ENCODE results near the gene ATP6V0C.
"Not testable (repeated sequence)": the region's sequence is repeated elsewhere in the genome, so short reads cannot be mapped to it uniquely, and the experiment has no call there.

ATP6V0C gene

GRCh38 chr16:2554709-2555425 is 41.1 kb downstream of the ATP6V0C start:
- H4K91ac ChIP-seq (ENCODE audit: low read depth, low read length); H2BK5ac ChIP-seq (ENCODE audit: low read depth, low read length, poor library complexity); H3K27me3 ChIP-seq (ENCODE audit: insufficient read depth, low read length); H4K12ac ChIP-seq (ENCODE audit: low read depth, low read length); H3K9ac ChIP-seq (ENCODE audit: low read length); H3K14ac ChIP-seq (ENCODE audit: low read length); H3K27ac ChIP-seq (ENCODE audit: low read depth, low read length); H3K79me1 ChIP-seq (ENCODE audit: low read length); H2AK5ac ChIP-seq (ENCODE audit: low read length); H3K9me3 ChIP-seq (ENCODE audit: insufficient read depth, low read depth, low read length); H2BK120ac ChIP-seq (ENCODE audit: insufficient read depth, low read length, poor library complexity); H3K4me1 ChIP-seq (ENCODE audit: control insufficient read depth in 1 of 2, insufficient read depth in 2 of 2, low read length in 2 of 2); H3K4ac ChIP-seq (ENCODE audit: low read depth, low read length); H2AFZ ChIP-seq (ENCODE audit: insufficient read depth, low read length, poor library complexity); H3K18ac ChIP-seq (ENCODE audit: low read length); H2BK12ac ChIP-seq (ENCODE audit: low read length); H3K79me2 ChIP-seq (ENCODE audit: control insufficient read depth, insufficient read depth, low read length, poor library complexity); H3K4me3 ChIP-seq (ENCODE audit: low read depth, low read length); H3K4me2 ChIP-seq (ENCODE audit: low read length); H4K8ac ChIP-seq (ENCODE audit: low read depth, low read length); H3K23ac ChIP-seq (ENCODE audit: low read length); H3K36me3 ChIP-seq (ENCODE audit: control insufficient read depth in 1 of 2, insufficient read depth in 2 of 2, low read length in 2 of 2); DNase-seq: not testable (repeated sequence)
- WGBS (ENCODE audit: extremely low coverage, insufficient coverage, insufficient read length), result no CpG with 5 or more reads among the region's 13 CpGs

DNA sequence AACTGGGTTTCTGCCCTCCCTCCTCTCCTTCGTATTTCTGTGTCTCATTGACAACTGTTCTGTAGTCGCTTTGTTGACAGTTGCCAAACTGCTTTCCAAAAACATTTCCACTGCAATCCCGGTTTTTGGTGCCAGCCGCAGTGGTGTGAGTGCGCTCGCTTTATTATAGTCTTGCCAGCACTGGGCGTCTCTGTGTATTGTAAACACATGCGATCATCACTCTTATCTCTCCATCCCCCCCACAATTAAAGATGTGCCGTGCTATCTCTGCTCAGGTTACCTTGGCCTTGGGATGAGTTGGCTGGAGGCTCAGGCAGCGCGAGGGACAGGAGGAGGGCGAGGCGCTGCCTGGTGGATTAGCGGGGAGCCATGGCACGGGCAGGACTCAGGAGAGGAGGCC is 43.4 kb downstream of the ATP6V0C start:
- WGBS (ENCODE audit: extremely low coverage, insufficient coverage, insufficient read length), result no CpG with 5 or more reads among the region's 15 CpGs
- H3K27ac ChIP-seq (ENCODE audit: low read depth, low read length); H3K9me3 ChIP-seq (ENCODE audit: insufficient read depth, low read depth, low read length); DNase-seq; H3K4ac ChIP-seq (ENCODE audit: low read depth, low read length); H3K79me2 ChIP-seq (ENCODE audit: control insufficient read depth, insufficient read depth, low read length, poor library complexity); H4K8ac ChIP-seq (ENCODE audit: low read depth, low read length); H2AFZ ChIP-seq (ENCODE audit: insufficient read depth, low read length, poor library complexity); H3K36me3 ChIP-seq (ENCODE audit: control insufficient read depth in 1 of 2, insufficient read depth in 2 of 2, low read length in 2 of 2); H4K91ac ChIP-seq (ENCODE audit: low read depth, low read length); H4K12ac ChIP-seq (ENCODE audit: low read depth, low read length); H3K9ac ChIP-seq (ENCODE audit: low read length); H2BK120ac ChIP-seq (ENCODE audit: insufficient read depth, low read length, poor library complexity); H3K4me3 ChIP-seq (ENCODE audit: low read depth, low read length); H2BK12ac ChIP-seq (ENCODE audit: low read length); H3K18ac ChIP-seq (ENCODE audit: low read length); H3K4me2 ChIP-seq (ENCODE audit: low read length); H2BK5ac ChIP-seq (ENCODE audit: low read depth, low read length, poor library complexity); H2AK5ac ChIP-seq (ENCODE audit: low read length); H3K23ac ChIP-seq (ENCODE audit: low read length); H3K14ac ChIP-seq (ENCODE audit: low read length); H3K27me3 ChIP-seq (ENCODE audit: insufficient read depth, low read length); H3K4me1 ChIP-seq (ENCODE audit: control insufficient read depth in 1 of 2, insufficient read depth in 2 of 2, low read length in 2 of 2); H3K79me1 ChIP-seq (ENCODE audit: low read length): not testable (repeated sequence)

GRCh38 chr16:2560131-2560797 is 46.5 kb downstream of the ATP6V0C start:
- H4K8ac ChIP-seq (ENCODE audit: low read depth, low read length); H3K79me1 ChIP-seq (ENCODE audit: low read length); H3K36me3 ChIP-seq (ENCODE audit: control insufficient read depth in 1 of 2, insufficient read depth in 2 of 2, low read length in 2 of 2); H3K4me3 ChIP-seq (ENCODE audit: low read depth, low read length); H3K23ac ChIP-seq (ENCODE audit: low read length); DNase-seq; H3K14ac ChIP-seq (ENCODE audit: low read length); H2AK5ac ChIP-seq (ENCODE audit: low read length); H2BK12ac ChIP-seq (ENCODE audit: low read length); H2AFZ ChIP-seq (ENCODE audit: insufficient read depth, low read length, poor library complexity); H3K4me1 ChIP-seq (ENCODE audit: control insufficient read depth in 1 of 2, insufficient read depth in 2 of 2, low read length in 2 of 2); H3K4me2 ChIP-seq (ENCODE audit: low read length); H2BK120ac ChIP-seq (ENCODE audit: insufficient read depth, low read length, poor library complexity); H4K12ac ChIP-seq (ENCODE audit: low read depth, low read length); H3K18ac ChIP-seq (ENCODE audit: low read length); H3K9ac ChIP-seq (ENCODE audit: low read length); H4K91ac ChIP-seq (ENCODE audit: low read depth, low read length); H3K9me3 ChIP-seq (ENCODE audit: insufficient read depth, low read depth, low read length); H3K4ac ChIP-seq (ENCODE audit: low read depth, low read length); H3K79me2 ChIP-seq (ENCODE audit: control insufficient read depth, insufficient read depth, low read length, poor library complexity); H3K27me3 ChIP-seq (ENCODE audit: insufficient read depth, low read length): not testable (repeated sequence)
- Histone ChIP-seq H3K27ac (ENCODE audit: low read depth, low read length) (peak overlapping the region; percentile 34), H2BK5ac (ENCODE audit: low read depth, low read length, poor library complexity) (peak overlapping the region; percentile 56)
- no CpG with 5 or more reads among the region's 17 CpGs for WGBS (ENCODE audit: extremely low coverage, insufficient coverage, insufficient read length)

DNA sequence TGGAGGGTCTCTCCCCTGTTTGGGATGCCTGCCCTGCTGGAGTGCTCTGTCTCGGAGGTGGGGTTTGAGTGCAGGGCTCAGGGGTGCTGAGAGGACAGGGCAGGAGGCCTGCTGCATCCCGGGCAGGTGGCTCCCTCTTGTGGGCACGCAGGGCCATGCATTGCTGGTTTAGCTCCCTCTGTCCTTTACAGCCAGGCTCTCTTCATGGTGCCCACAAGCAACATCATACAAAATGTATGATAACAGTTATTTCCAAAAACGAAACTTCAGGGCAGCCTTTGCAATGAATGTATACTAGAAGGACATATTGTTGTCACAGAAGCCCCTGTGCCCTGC is 47.0 kb downstream of the ATP6V0C start:
- no CpG with 5 or more reads among the region's 4 CpGs for WGBS (ENCODE audit: extremely low coverage, insufficient coverage, insufficient read length)
- not testable (repeated sequence) for H2AFZ ChIP-seq (ENCODE audit: insufficient read depth, low read length, poor library complexity); H3K4ac ChIP-seq (ENCODE audit: low read depth, low read length); H4K8ac ChIP-seq (ENCODE audit: low read depth, low read length); H3K4me1 ChIP-seq (ENCODE audit: control insufficient read depth in 1 of 2, insufficient read depth in 2 of 2, low read length in 2 of 2); H3K36me3 ChIP-seq (ENCODE audit: control insufficient read depth in 1 of 2, insufficient read depth in 2 of 2, low read length in 2 of 2); H2BK5ac ChIP-seq (ENCODE audit: low read depth, low read length, poor library complexity); H3K4me3 ChIP-seq (ENCODE audit: low read depth, low read length); H3K23ac ChIP-seq (ENCODE audit: low read length); H3K9me3 ChIP-seq (ENCODE audit: insufficient read depth, low read depth, low read length); H2BK120ac ChIP-seq (ENCODE audit: insufficient read depth, low read length, poor library complexity); H2BK12ac ChIP-seq (ENCODE audit: low read length); H4K91ac ChIP-seq (ENCODE audit: low read depth, low read length); H3K27ac ChIP-seq (ENCODE audit: low read depth, low read length); H3K18ac ChIP-seq (ENCODE audit: low read length); DNase-seq; H3K79me2 ChIP-seq (ENCODE audit: control insufficient read depth, insufficient read depth, low read length, poor library complexity); H3K79me1 ChIP-seq (ENCODE audit: low read length); H3K4me2 ChIP-seq (ENCODE audit: low read length); H2AK5ac ChIP-seq (ENCODE audit: low read length); H3K9ac ChIP-seq (ENCODE audit: low read length); H3K14ac ChIP-seq (ENCODE audit: low read length); H4K12ac ChIP-seq (ENCODE audit: low read depth, low read length); H3K27me3 ChIP-seq (ENCODE audit: insufficient read depth, low read length)

All from trophoblast cell (in vitro differentiated cells and primary cell).